HUES64 (cell line): ENCODE data around the gene CCDC77. TPM values are rescaled to one million over a fixed set of nuclear protein-coding genes. Genes with fewer than 3 reads are reported as not detected.
"Not testable (repeated sequence)": the region's sequence is repeated elsewhere in the genome, so short reads cannot be mapped to it uniquely, and the experiment has no call there.

Experiments used
- H3K27ac ChIP-seq: 2 replicates; pipeline ENCODE4 v1.7.0; 2013; ENCODE audit warnings: low read depth, low read length, inconsistent platforms
- H3K27me3 ChIP-seq: 2 replicates; pipeline ENCODE4 v1.6.1; 2013; ENCODE audit warnings: mild to moderate bottlenecking, low read length; ENCODE audit not compliant: insufficient read depth
- H3K36me3 ChIP-seq: 2 replicates; pipeline ENCODE4 v1.6.1; 2013; ENCODE audit warnings: mild to moderate bottlenecking, low read length; ENCODE audit not compliant: insufficient read depth
- H3K4me1 ChIP-seq: 2 replicates; pipeline ENCODE4 v1.6.1; 2013; ENCODE audit warnings: mild to moderate bottlenecking, low read length, moderate library complexity; ENCODE audit not compliant: insufficient read depth
- H3K4me3 ChIP-seq: 2 replicates; pipeline ENCODE4 v1.5.1; 2013; ENCODE audit warnings: mild to moderate bottlenecking, low read length, moderate library complexity
- H3K9ac ChIP-seq: 2 replicates; pipeline ENCODE4 v1.6.1; 2013; ENCODE audit warnings: mild to moderate bottlenecking, low read depth, low read length
- H3K9me3 ChIP-seq: 2 replicates; pipeline ENCODE4 v1.6.1; 2013; ENCODE audit warnings: low read depth, low read length; ENCODE audit not compliant: insufficient read depth
- WGBS: fragments of 150-250, 120-280 bp; methylation state at CpG from one replicate; pipeline ENCODE4 v1.1.7; 2013; ENCODE audit warnings: missing lambda C conversion rate; 5-methylcytosine and 5-hydroxymethylcytosine counted together
- polyA plus RNA-seq, 2 experiments: library from polyadenylated mRNA; stranded (reverse); fragments of 50-300 nt; gene quantifications; one replicate each; pipeline ENCODE4 v1.2.3, GENCODE V29; 2013

CCDC77 gene
- 24.4 TPM for polyA plus RNA-seq (2013, experiment 1 of 2)
- 21.5 TPM for polyA plus RNA-seq (2013, experiment 2 of 2)

GRCh38 chr12:401235-402028 is at the start of gene CCDC77:
TSS of gene CCDC77 (plus strand) at chr12:401644. CDS start at chr12:409384, 7,740 bp downstream.
- under 1% methylated on average over 45 of the region's 45 CpGs for WGBS

GRCh38 chr12:356276-356988 is 45.0 kb upstream of the CCDC77 start:
- Histone ChIP-seq H3K9ac (no peak overlapping the region), H3K27ac (no peak overlapping the region), H3K4me1 (no peaks in the 10 kb centered on the region), H3K9me3 (peaks cover 3% of the 10 kb centered on the region; the same call in 1 of the 2 replicates), H3K4me3 (no peak overlapping the region), H3K27me3 (no peaks in the 10 kb centered on the region), H3K36me3 (peaks cover 82% of the 10 kb centered on the region)
- 95% methylated on average over 7 of the region's 7 CpGs for WGBS

More at GRCh38 chr12:401235-402028, at the start of gene CCDC77:
- Histone ChIP-seq H3K9ac (peak within 1 kb of the TSS; percentile 83), H3K4me3 (peak within 1 kb of the TSS; percentile 79), H3K4me1 (peaks cover 10% of the 10 kb centered on the region), H3K36me3 (peaks cover 16% of the 10 kb centered on the region), H3K27me3 (no peaks in the 10 kb centered on the region), H3K27ac (peak within 1 kb of the TSS; percentile 46), H3K9me3 (no peaks in the 10 kb centered on the region)

GRCh38 chr12:359091-359490 is 42.4 kb upstream of the CCDC77 start:
- no peaks in the 10 kb centered on the region for H3K4me1 ChIP-seq
- H3K27ac ChIP-seq, result no peak overlapping the region
- H3K27me3 ChIP-seq, result no peaks in the 10 kb centered on the region
- WGBS, result 95% methylated on average over 1 of the region's 1 CpG
- no peak overlapping the region for H3K9ac ChIP-seq
- peaks cover 3% of the 10 kb centered on the region; the same call in 1 of the 2 replicates for H3K9me3 ChIP-seq
- no peak overlapping the region for H3K4me3 ChIP-seq
- peaks cover 84% of the 10 kb centered on the region for H3K36me3 ChIP-seq

DNA sequence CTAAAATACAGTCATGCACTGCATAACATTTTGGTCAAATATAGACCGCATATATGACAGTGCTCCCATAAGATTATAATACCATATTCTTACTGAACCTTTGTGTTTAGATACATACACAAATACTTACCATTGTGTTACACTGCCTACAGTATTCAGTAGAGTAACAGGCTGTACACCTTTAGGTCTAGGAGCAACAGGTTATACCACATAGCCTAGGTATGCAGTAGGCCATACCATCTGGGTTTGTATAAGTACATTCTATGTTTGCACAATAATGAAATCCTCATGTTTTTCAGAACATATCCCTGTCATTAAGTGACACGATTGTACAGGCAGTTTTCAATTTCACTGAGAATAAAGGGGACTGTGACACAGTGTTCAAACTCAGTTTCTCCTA is 34.6 kb upstream of the CCDC77 start:
- 93% methylated on average over 2 of the region's 2 CpGs for WGBS
- Histone ChIP-seq H3K9me3 (peaks cover 16% of the 10 kb centered on the region), H3K9ac (no peak overlapping the region), H3K4me3 (no peak overlapping the region), H3K36me3 (peaks cover 79% of the 10 kb centered on the region), H3K27ac (no peak overlapping the region), H3K27me3 (no peaks in the 10 kb centered on the region), H3K4me1 (no peaks in the 10 kb centered on the region)

- no peak overlapping the region for H3K4me3 ChIP-seq
- H3K27ac ChIP-seq, result no peak overlapping the region
- no peaks in the 10 kb centered on the region for H3K4me1 ChIP-seq
- H3K36me3 ChIP-seq, result peaks cover 68% of the 10 kb centered on the region
- no peaks in the 10 kb centered on the region for H3K27me3 ChIP-seq
- H3K9ac ChIP-seq, result no peak overlapping the region
- WGBS, result no CpG with 5 or more reads among the region's 1 CpG
- peaks cover 16% of the 10 kb centered on the region for H3K9me3 ChIP-seq
Observed at GRCh38 chr12:367972-368371, 33.5 kb upstream of the CCDC77 start.

DNA sequence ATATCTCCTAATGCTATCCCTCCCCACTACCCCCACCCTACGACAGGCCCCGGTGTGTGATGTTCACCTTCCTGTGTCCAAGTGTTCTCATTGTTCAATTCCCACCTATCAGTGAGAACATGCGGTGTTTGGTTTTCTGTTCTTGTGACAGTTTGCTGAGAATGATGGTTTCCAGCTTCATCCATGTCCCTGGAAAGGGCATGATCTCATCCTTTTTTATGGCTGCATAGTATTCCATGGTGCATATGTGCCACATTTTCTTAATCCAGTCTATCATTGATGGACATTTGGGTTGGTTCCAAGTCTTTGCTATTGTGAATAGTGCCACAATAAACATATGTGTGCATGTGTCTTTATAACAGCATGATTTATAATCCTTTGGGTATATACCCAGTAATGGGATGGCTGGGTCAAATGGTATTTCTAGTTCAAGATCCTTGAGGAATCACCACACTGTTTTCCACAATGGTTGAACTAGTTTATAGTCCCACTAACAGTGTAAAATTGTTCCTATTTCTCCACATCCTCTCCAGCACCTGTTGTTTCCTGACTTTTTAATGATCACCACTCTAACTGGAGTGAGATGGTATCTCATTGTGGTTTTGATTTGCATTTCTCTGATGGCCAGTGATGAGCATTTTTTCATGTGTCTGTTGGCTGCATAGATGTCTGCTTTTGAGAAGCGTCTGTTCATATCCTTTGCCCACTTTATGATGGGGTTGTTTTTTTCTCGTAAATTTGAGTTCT is 30.5 kb upstream of the CCDC77 start:
- not testable (repeated sequence) for H3K27me3 ChIP-seq, H3K4me1 ChIP-seq, H3K4me3 ChIP-seq, H3K9ac ChIP-seq, H3K27ac ChIP-seq
- H3K9me3 ChIP-seq, result peaks cover 11% of the 10 kb centered on the region
- H3K36me3 ChIP-seq, result peaks cover 48% of the 10 kb centered on the region
- WGBS, result 93% methylated on average over 4 of the region's 5 CpGs

GRCh38 chr12:386651-387050 is 14.8 kb upstream of the CCDC77 start:
- no peaks in the 10 kb centered on the region for H3K9me3 ChIP-seq
- H3K4me3 ChIP-seq, result peak overlapping the region; percentile 85; the same call in 1 of the 2 replicates
- H3K36me3 ChIP-seq, result peaks cover 41% of the 10 kb centered on the region
- no peak overlapping the region for H3K9ac ChIP-seq
- H3K27me3 ChIP-seq, result no peaks in the 10 kb centered on the region
- no peak overlapping the region for H3K27ac ChIP-seq
- H3K4me1 ChIP-seq, result peaks cover 21% of the 10 kb centered on the region; the same call in 1 of the 2 replicates
- 73% methylated on average over 3 of the region's 4 CpGs for WGBS

- H3K36me3 ChIP-seq, result peaks cover 27% of the 10 kb centered on the region
- peak overlapping the region; percentile 85 for H3K4me3 ChIP-seq
- no peaks in the 10 kb centered on the region for H3K9me3 ChIP-seq
- H3K4me1 ChIP-seq, result peaks cover 21% of the 10 kb centered on the region; the same call in 1 of the 2 replicates
- H3K27ac ChIP-seq, result no peak overlapping the region
- WGBS, result 14% methylated on average over 2 of the region's 2 CpGs
- no peaks in the 10 kb centered on the region for H3K27me3 ChIP-seq
- H3K9ac ChIP-seq, result peak overlapping the region; percentile 86
Observed at GRCh38 chr12:388012-388411, 13.4 kb upstream of the CCDC77 start.

DNA sequence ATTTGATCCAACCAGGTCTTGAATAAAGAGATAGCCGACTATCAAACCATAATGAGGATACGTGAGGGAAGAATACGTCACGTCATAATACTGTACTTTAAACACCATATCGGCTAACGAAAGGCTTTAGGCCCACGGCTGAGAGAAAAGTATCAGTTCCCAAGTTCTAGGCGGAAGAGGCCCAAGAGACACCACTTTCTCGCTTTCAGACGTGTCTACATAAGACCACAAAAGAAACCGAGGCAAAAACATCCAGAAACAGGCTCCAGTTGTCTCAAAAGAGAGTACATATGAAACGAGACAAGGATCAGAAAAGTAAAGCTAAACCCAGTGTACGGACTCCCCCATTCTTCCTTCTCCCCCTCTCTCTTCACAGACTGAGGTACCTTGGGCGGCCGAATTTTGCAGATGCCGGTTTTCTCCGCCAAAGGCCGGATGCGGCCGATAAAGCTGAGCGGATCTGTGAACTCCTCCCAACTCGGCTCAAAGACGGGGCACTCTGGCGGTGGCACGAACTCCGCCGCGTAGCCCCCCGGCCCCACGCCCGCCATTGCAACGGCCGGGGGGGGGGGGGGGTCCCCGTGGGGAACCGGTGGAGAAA is 12.8 kb upstream of the CCDC77 start:
- H3K27me3 ChIP-seq, result no peaks in the 10 kb centered on the region
- no peaks in the 10 kb centered on the region for H3K9me3 ChIP-seq
- H3K4me1 ChIP-seq, result peaks cover 21% of the 10 kb centered on the region; the same call in 1 of the 2 replicates
- peak overlapping the region; percentile 86 for H3K9ac ChIP-seq
- H3K27ac ChIP-seq, result peak overlapping the region; percentile 94
- WGBS, result 1% methylated on average over 33 of the region's 35 CpGs
- peak overlapping the region; percentile 85 for H3K4me3 ChIP-seq
- peaks cover 21% of the 10 kb centered on the region for H3K36me3 ChIP-seq

- WGBS, result 1% methylated on average over 53 of the region's 53 CpGs
- H3K4me3 ChIP-seq, result peak within 1 kb of the TSS; percentile 85
- H3K36me3 ChIP-seq, result peaks cover 13% of the 10 kb centered on the region
Observed at GRCh38 chr12:389142-390096, 12.0 kb upstream of the CCDC77 start, which contains the start of gene KDM5A. TSS of gene KDM5A (minus strand) at chr12:389320. CDS start at chr12:389091, 229 bp downstream.

More at GRCh38 chr12:389142-390096, 12.0 kb upstream of the CCDC77 start, which contains the start of gene KDM5A:
- peak within 1 kb of the TSS; percentile 94 for H3K27ac ChIP-seq
- no peaks in the 10 kb centered on the region for H3K27me3 ChIP-seq
- H3K9me3 ChIP-seq, result no peaks in the 10 kb centered on the region
- H3K4me1 ChIP-seq, result peaks cover 21% of the 10 kb centered on the region; the same call in 1 of the 2 replicates
- H3K9ac ChIP-seq, result peak within 1 kb of the TSS; percentile 86
